HG02885 (cell line): Measurements from ENCODE around the gene PPM1M.
A peak's percentile ranks its signal among the peaks of the same experiment; 100 is the strongest.

Experiments used
- ATAC-seq: cut with Tn5 transposase; IDR thresholded peaks from one replicate; pipeline ENCODE4 v1.9.1; 2021; ENCODE audit warnings: mild to moderate bottlenecking; ENCODE audit not compliant: unreplicated experiment, poor library complexity

Gene PPM1M

DNA sequence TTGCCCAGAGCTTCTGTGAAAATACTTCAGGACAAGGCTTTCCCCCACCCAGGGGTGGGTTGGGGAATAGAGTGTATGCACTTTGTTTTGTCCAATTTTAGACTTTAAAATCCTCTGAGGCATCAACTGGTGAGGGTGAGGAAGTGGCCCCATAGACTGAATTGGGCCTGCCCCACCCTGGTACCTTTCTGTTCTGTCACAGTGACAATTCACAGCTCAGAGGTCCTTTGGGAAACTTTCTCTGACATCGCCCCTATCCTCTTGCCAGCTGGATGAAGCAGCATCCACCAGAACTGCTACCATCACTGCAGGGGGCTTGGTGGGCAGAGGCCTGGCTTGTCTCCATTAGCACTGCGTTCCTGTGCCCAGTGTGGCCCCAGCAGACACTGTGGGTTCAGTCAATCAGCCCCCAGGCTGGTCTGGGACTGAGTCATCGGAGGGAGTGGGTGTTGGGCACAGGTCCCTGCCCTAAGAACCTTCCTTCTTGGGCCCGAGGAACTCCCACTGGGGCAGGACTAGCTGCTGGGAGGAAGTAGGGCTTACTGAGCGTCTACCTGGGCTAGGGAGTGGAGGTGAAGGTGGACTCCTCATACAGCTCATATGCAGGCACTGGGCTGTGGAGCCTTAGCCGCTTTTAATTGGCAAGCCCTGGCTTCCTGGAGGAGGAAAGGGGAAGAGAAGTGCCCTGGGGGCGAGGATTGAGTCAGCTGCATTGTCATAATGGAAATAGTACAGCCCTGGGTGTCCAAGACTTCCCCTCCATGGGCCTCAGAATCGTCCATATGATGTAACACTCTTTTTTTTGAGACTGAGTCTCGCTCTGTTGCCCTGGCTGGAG is 1.5 kb upstream of the PPM1M start:
- ATAC-seq = peak; percentile 42

GRCh38 chr3:52246264-52246620 is 683 bp downstream of the PPM1M start:
- ATAC-seq = no peak

DNA sequence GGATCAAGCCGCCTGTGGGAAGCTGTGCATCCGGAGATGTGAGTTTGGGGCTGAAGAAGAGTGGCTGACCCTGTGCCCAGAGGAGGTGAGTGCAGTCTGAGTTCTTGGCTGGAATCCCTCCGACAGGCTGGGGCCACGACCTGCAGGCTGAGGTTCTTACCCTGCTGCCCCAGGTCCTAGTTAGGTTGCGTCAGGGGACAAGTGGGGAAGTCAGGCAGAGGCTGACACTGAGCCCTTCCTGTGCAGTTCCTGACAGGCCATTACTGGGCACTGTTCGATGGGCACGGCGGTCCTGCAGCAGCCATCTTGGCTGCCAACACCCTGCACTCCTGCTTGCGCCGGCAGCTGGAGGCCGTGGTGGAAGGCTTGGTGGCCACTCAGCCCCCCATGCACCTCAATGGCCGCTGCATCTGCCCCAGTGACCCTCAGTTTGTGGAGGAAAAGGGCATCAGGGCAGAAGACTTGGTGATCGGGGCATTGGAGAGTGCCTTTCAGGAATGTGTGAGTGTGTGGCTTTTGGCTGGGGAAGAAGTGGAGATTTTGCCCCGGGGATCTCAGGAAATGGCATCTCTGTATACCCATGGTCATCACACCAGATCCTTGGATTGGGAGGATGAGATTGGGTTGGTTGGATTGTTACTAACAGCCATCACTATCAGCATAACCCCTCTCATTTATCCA is 1.3 kb downstream of the PPM1M start:
- ATAC-seq = no peak

- no peak for ATAC-seq
Observed at GRCh38 chr3:52247409-52248164, 2.0 kb downstream of the PPM1M start.

DNA sequence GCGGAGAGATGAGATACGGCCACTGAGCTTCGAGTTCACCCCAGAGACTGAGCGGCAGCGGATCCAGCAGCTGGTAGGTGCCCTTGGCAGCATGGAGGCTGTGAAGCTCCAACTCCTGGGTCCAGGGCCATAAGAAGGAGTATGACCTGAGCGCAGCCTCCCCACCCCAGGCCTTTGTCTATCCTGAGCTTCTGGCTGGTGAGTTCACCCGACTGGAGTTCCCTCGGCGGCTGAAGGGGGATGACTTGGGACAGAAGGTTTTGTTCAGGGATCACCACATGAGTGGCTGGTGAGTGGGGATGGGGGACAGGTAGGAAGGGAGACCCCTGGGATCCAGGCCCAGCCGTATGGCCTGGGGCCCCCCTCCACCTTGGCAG is 2.6 kb downstream of the PPM1M start:
- ATAC-seq = no peak

DNA sequence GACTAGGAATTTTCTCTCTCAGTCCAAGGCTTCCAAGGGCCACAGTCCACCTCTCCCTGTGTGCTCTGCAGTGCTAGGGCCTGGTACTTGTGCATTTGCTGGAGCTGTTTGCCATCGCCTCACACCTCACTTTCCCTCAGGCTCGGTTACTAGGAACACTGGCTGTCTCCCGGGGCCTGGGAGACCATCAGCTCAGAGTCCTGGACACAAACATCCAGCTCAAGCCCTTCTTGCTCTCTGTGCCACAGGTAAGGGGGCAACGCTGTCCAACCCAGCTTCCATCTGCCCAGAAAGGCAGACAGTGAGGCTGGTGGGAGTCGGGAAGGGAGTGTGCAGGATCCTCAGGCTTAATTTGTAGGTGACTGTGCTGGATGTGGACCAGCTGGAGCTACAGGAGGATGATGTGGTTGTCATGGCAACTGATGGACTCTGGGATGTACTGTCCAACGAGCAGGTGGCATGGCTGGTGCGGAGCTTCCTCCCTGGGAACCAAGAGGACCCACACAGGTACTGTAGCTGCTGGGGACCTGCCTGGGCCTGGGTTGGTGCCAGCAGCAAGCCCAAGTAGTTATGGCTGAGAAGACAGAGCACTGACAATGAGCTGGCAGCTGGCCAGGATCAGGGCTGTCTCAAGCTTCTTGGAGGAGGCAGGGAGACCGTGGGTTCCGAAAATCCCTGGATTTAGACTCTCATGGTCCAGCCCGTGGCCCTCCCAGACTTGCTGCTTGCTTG is 3.4 kb downstream of the PPM1M start:
- ATAC-seq = no peak

GRCh38 chr3:52249683-52250082 is 4.1 kb downstream of the PPM1M start:
- no peak for ATAC-seq

DNA sequence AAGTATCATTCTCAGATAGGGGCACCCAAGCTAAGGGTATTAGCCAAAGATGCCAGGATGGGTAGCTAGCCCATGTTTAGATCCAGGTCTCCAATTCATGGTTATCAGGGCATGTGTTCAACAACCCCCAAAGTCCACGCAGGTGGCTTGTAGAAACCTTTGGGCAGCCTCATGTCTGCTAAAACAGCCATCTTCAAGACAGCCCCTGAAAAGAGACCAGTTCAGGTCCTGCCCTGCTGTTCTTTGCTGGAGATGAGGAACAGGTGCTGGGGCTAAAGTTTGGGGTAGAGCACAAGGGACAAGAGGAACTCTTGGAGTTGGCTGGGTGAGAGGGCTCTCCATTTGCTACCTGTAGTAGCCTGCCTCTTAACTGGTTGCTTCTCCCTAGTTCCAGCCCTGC is 4.6 kb downstream of the PPM1M start:
- ATAC-seq = no peak

GRCh38 chr3:52253314-52254304 is 8.1 kb downstream of the PPM1M start:
- peak; percentile 90 for ATAC-seq

DNA sequence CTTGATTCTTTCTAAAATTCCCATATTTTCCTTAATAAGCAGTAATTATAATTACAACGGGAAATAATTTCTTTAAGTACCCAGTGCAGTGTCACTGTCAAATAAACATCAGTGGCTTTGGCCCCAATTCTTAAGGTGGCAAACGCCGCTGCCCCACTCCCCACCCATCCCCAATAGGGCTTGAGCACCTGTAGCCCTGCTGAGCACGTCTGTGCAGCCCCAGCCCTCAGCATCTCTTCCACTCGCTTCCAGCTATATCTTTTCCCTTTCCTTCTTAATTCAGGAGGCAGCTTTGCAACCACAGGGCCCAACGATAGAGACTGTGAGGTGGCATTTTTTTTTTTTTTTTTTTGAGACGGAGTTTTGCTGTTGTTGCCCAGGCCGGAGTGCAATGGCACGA is 9.0 kb downstream of the PPM1M start:
- ATAC-seq = no peak

GRCh38 chr3:52256159-52256558 is 10.6 kb downstream of the PPM1M start:
- ATAC-seq = no peak

DNA sequence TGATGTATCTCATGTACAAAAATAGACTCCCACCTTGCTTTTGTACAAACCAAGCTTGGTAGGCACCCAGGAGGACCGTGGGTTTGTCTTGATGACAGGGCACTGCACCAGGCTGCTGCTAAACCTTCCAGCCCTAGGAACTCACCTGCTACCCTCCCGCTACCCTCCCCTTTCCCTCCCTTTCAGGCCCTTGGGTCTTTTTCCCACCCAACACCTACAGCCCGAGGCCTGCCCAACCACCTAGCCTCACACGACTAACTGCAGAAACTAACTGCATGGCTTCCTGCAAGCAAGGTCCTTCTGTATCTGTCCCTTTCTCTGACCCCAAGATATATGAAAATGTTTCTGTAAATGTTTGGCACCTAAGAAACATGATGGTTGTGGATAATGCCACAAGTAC is 11.1 kb downstream of the PPM1M start:
- ATAC-seq = no peak

GRCh38 chr3:52257911-52258310 is 12.4 kb downstream of the PPM1M start:
- no peak for ATAC-seq

GRCh38 chr3:52259035-52259434 is 13.5 kb downstream of the PPM1M start:
- no peak for ATAC-seq

GRCh38 chr3:52259448-52259847 is 13.9 kb downstream of the PPM1M start:
- no peak for ATAC-seq

GRCh38 chr3:52262447-52262846 is 16.9 kb downstream of the PPM1M start:
- ATAC-seq = no peak

GRCh38 chr3:52265387-52265786 is 19.8 kb downstream of the PPM1M start:
- no peak for ATAC-seq

- ATAC-seq = no peak
Observed at GRCh38 chr3:52268036-52268435, 22.5 kb downstream of the PPM1M start.

DNA sequence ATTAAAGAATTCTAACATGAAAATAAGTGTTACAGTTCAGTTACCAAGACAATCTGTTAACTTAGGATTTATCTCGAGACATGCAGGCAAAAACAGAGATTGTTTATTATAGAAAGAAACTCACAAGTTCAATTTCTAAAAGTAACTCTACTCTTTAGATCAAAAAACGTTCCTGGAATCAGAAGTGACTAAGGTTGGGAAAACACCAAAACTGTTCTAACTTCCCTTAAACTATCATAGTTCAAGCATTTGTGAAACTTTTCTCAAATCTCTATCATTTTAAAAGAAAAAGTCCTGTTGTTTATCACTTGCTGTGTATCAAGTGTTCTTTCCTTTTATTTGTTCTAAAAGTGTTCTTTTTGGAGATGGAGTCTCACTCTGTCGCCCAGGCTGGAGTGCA is 24.2 kb downstream of the PPM1M start:
- no peak for ATAC-seq
